GM12878 (cell line): ENCODE data around the gene SENP6. TPM values are rescaled to one million over a fixed set of nuclear protein-coding genes. Genes with fewer than 3 reads are reported as not detected.

Source experiments
- ATAC-seq: fragments of 200-7000 bp; cut with Tn5 transposase; 3 replicates; pipeline ENCODE4 v1.9.1; 2020; ENCODE audit warnings: mild to moderate bottlenecking, moderate library complexity
- BruUV-seq: library from RNA; stranded (reverse); fragments of 400-500 nt; replicated peaks from 2 replicates; lab custom pipeline; 2021; lab: Mats Ljungman, UMichigan
- CTCF ChIA-PET: fragments of 300-600 bp; sonication (Branson Sonifier 250); formaldehyde crosslinking; extraction: SDS; loops from one replicate; lab custom pipeline; 2021; ENCODE audit warnings: inconsistent platforms; lab: Yijun Ruan, JAX
- POLR2A ChIA-PET: fragments of 350-600 bp; formaldehyde crosslinking; extraction: SDS; loops from one replicate; lab custom pipeline; 2021; ENCODE audit warnings: inconsistent platforms; lab: Charles Lee
- RAD21 ChIA-PET: fragments of 300-600 bp; sonication (Branson Sonifier 250); formaldehyde crosslinking; loops from one replicate; lab custom pipeline; 2023; ENCODE audit warnings: antibody characterized with exemption; ENCODE audit not compliant: unreplicated experiment; lab: Charles Lee
- SMC1A ChIA-PET: fragments of 300-600 bp; sonication (Branson Sonifier 250); formaldehyde crosslinking; loops from one replicate; lab custom pipeline; 2023; ENCODE audit not compliant: unreplicated experiment, uncharacterized antibody; lab: Charles Lee
- DNase-seq: peaks from one replicate; pipeline ENCODE4 v3.0.0-alpha.2; 2011; ENCODE audit warnings: low read depth, low spot score
- FAIRE-seq: peaks from 3 replicates; lab custom pipeline; 2011; peaks lifted over from hg19 to GRCh38; lab: Jason Lieb, UNC
- H2AFZ ChIP-seq: 2 replicates; pipeline ENCODE4 v1.6.0; 2011; ENCODE audit warnings: low read depth, low read length, control low read depth; ENCODE audit not compliant: control insufficient read depth
- H3K27ac ChIP-seq: 2 replicates; pipeline ENCODE4 v1.5.1; 2011; ENCODE audit warnings: control low read depth; ENCODE audit not compliant: control insufficient read depth, insufficient read depth
- H3K27me3 ChIP-seq, 2 experiments: replicated peaks in 1 of 2; 2 replicates each; pipeline versions ENCODE4 v1.6.0 to v1.6.1; 2011; ENCODE audit warnings: low read length in 1 of 2; ENCODE audit not compliant: control insufficient read depth in 2 of 2, insufficient read depth in 2 of 2
- H3K36me3 ChIP-seq, 2 experiments: 2 replicates each; pipeline ENCODE4 v1.5.1; 2011; ENCODE audit warnings: low read length in 1 of 2; ENCODE audit not compliant: control insufficient read depth in 2 of 2, insufficient read depth in 2 of 2
- H3K4me1 ChIP-seq: 2 replicates; pipeline ENCODE4 v1.6.1; 2011; ENCODE audit warnings: mild to moderate bottlenecking, low read length, moderate library complexity, mixed read lengths; ENCODE audit not compliant: control insufficient read depth, insufficient read depth
- H3K4me2 ChIP-seq: 2 replicates; pipeline ENCODE4 v1.6.0; 2011; ENCODE audit warnings: control low read depth; ENCODE audit not compliant: control insufficient read depth, insufficient read depth
- H3K4me3 ChIP-seq: fragments of 200-600 bp; sonication (generic); 2 replicates; pipeline ENCODE4 v1.5.1; 2016
- H3K79me2 ChIP-seq: 2 replicates; pipeline ENCODE4 v1.6.0; 2011; ENCODE audit warnings: low read length; ENCODE audit not compliant: control insufficient read depth, insufficient read depth
- H3K9ac ChIP-seq: 2 replicates; pipeline ENCODE4 v1.8.0; 2011; ENCODE audit warnings: low read length, control low read depth, mixed read lengths; ENCODE audit not compliant: control insufficient read depth, insufficient read depth
- H3K9me3 ChIP-seq: replicated peaks from 3 replicates; pipeline ENCODE4 v1.5.1; 2011; ENCODE audit warnings: mild to moderate bottlenecking, low read length; ENCODE audit not compliant: control insufficient read depth, insufficient read depth
- H4K20me1 ChIP-seq: 2 replicates; pipeline ENCODE4 v1.6.0; 2011; ENCODE audit not compliant: control insufficient read depth, insufficient read depth
- ATF7 ChIP-seq: fragments of 450-650 bp; IDR thresholded peaks from 2 replicates; pipeline ENCODE4 v1.6.1; 2016; ENCODE audit warnings: low read depth, mild to moderate bottlenecking
- BCLAF1 ChIP-seq: fragments of 450-650 bp; IDR thresholded peaks from 2 replicates; pipeline ENCODE4 v1.6.1; 2017; ENCODE audit warnings: antibody characterized with exemption, mild to moderate bottlenecking, moderate library complexity
- DPF2 ChIP-seq: fragments of 450-650 bp; IDR thresholded peaks from 2 replicates; pipeline ENCODE4 v1.6.1; 2017; ENCODE audit warnings: mild to moderate bottlenecking
- GABPA ChIP-seq: IDR thresholded peaks from 2 replicates; pipeline ENCODE4 v1.6.1; 2014; ENCODE audit warnings: antibody characterized with exemption, low read depth, mild to moderate bottlenecking, inconsistent platforms
- KDM1A ChIP-seq: fragments of 200-600 bp; sonication (generic); IDR thresholded peaks from 2 replicates; pipeline ENCODE4 v1.6.1; 2016; ENCODE audit warnings: borderline replicate concordance
- NR2F1 ChIP-seq: fragments of 450-650 bp; conservative IDR thresholded peaks from 2 replicates; pipeline ENCODE4 v1.6.1; 2017; ENCODE audit warnings: mild to moderate bottlenecking
- RBBP5 ChIP-seq: fragments of 200-600 bp; sonication (generic); conservative IDR thresholded peaks from 2 replicates; pipeline ENCODE4 v1.6.1; 2016
- RELA ChIP-seq: fragments of 450-650 bp; IDR thresholded peaks from 2 replicates; pipeline ENCODE4 v1.8.0; 2014; ENCODE audit warnings: borderline replicate concordance; ENCODE audit not compliant: partially characterized antibody
- SMAD1 ChIP-seq: fragments of 450-650 bp; IDR thresholded peaks from 2 replicates; pipeline ENCODE4 v1.6.1; 2018; ENCODE audit warnings: mild to moderate bottlenecking, low read depth; ENCODE audit not compliant: partially characterized antibody
- SP1 ChIP-seq: IDR thresholded peaks from one replicate; pipeline ENCODE4 v1.6.1; 2011; ENCODE audit warnings: low read depth, low read length
- SRF ChIP-seq, 2 experiments: IDR thresholded peaks; 2 replicates each; pipeline ENCODE4 v1.6.1; 2011; ENCODE audit warnings: low read depth in 2 of 2, low read length in 2 of 2, mild to moderate bottlenecking in 1 of 2, moderate library complexity in 1 of 2
- SUPT20H ChIP-seq: IDR thresholded peaks from 2 replicates; pipeline ENCODE4 v1.6.1; 2011; ENCODE audit warnings: low read depth, mild to moderate bottlenecking, low read length, moderate library complexity, borderline replicate concordance; ENCODE audit not compliant: control insufficient read depth
- TAF1 ChIP-seq: IDR thresholded peaks from 2 replicates; pipeline ENCODE4 v1.6.1; 2011; ENCODE audit warnings: mild to moderate bottlenecking, low read depth, low read length, borderline replicate concordance
- TBL1XR1 ChIP-seq: IDR thresholded peaks from 2 replicates; pipeline ENCODE4 v1.6.1; 2012; ENCODE audit warnings: low read depth, low read length, improper control_type of control experiment
- ZNF384 ChIP-seq: IDR thresholded peaks from 2 replicates; pipeline ENCODE4 v1.6.1; 2012; ENCODE audit warnings: low read depth, mild to moderate bottlenecking, low read length, improper control_type of control experiment, borderline replicate concordance
- WGBS: methylation state at CpG from one replicate; pipeline ENCODE4 v1.1.6; 2016; ENCODE audit warnings: low lambda C conversion rate; ENCODE audit not compliant: insufficient replicate concordance, insufficient coverage; ENCODE audit errors: missing lambda C conversion rate; 5-methylcytosine and 5-hydroxymethylcytosine counted together
- in situ Hi-C: fragments of 300-500 bp; cut with MboI; formaldehyde crosslinking; loops from 9 replicates; pipeline ENCODE4 v1.14.3; 2018; ENCODE audit warnings: mixed read lengths
- intact Hi-C: fragments of 100-400 bp; cut with micrococcal nuclease; formaldehyde crosslinking; loops from one replicate; pipeline ENCODE4 v1.14.2; 2022; ENCODE audit not compliant: unreplicated experiment
- polyA plus RNA-seq, 11 experiments: library from polyadenylated mRNA; depleted of rRNA in 4 of 11; unstranded in 6 of 11; stranded (reverse) in 5 of 11; fragments of >200 nt; fragmentation: Nextera tagmentation in 4 of 11; fragmentation: Illumina TruSeq in 1 of 11; extraction: Ambion mirVana in 4 of 11; extraction: Trizol in 1 of 11; gene quantifications; 1 replicate in 1 of 11; 2 replicates in 10 of 11; pipeline versions ENCODE4 v1.2.1 to v1.2.3, GENCODE V29; 2011 to 2016; ENCODE audit warnings: inconsistent platforms in 2 of 11, missing spikeins in 2 of 11, low read depth in 1 of 11
- total RNA-seq, 4 experiments: library from RNA; depleted of rRNA in 3 of 4; stranded (reverse); fragments of >200 nt in 3 of 4; fragmentation: Illumina TruSeq in 1 of 4; extraction: Trizol in 1 of 4; gene quantifications; 2 replicates each; pipeline versions ENCODE4 v1.2.1 to v1.2.3, GENCODE V29; 2013 to 2021
- TF ChIP-seq, protein P1 (sequence below), 3 experiments: IDR thresholded peaks in 2 of 3; conservative IDR thresholded peaks in 1 of 3; 2 replicates each; pipeline ENCODE4 v1.5.1; 2011; ENCODE audit warnings: low read depth in 3 of 3, low read length in 3 of 3, mild to moderate bottlenecking in 3 of 3, control low read depth in 2 of 3, moderate library complexity in 2 of 3, inconsistent platforms in 1 of 3, mixed read lengths in 1 of 3; ENCODE audit not compliant: control insufficient read depth in 2 of 3, insufficient read depth in 1 of 3; ENCODE audit errors: extremely low read depth in 1 of 3

The SENP6 gene
- total and polyA plus RNA-seq, 10 of the 15 experiments (the other 5 are each of a cell fraction or from before 2014, with no cell fraction given): 10.7 to 70.0 (median 42.3) TPM

DNA sequence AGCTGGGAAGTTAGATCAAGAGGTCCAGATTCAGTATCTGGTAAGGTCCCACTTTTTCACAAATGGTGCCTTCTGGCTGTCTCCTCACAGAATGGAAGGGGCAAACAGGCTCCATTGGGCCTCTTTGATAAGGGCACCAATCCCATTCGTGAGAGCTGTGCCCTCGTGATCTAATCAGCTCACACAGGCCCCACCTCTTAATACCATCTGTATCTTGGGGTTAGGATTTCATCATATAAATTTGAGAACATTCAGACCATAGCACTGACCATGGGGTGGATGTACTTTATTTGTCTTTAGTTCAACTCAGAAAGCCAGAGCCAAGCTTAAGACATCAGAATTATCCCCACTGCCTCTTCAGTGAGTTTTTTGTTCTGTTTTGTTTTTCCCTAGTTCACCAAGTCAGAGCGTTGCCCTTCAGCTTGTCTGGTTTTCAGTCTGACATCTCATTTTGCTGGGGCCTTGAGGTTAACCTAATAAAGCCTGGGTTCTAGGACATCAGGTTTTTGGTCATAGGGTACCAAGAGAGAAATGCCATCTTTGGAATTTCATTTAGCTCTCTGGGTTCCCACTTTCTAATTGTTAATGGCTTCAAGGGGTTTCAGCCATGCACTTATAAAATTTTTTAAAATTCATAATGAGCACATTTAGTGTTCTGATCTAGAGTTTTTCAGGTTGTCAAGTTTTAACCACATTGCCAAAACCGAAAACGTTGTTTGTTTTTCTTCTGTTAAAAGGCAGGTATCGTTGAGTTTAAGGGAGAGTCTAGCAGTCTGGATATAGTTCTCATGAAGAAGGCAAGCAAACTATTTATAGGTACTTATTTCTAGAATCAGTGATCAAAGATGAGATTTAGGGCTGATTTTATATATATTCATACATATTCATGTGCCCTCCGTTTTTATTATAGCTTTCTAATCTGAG lies 19.0 kb downstream of the SENP6 start:
- POLR2A ChIA-PET: interaction anchor here (0.8 to 1.3 kb wide), 2 partner anchors 9 to 17 kb away, joined by 3 to 9 read pairs; no protein-coding TSS in a partner anchor
- 85% methylated on average over 7 of the region's 7 CpGs for WGBS
- TF ChIP-seq NR2F1 (no peak), SUPT20H (no peak), KDM1A (no peak), RELA (no peak), TAF1 (no peak), DPF2 (no peak), SMAD1 (no peak), SP1 (no peak), ATF7 (no peak), BCLAF1 (no peak), ZNF384 (no peak), SRF (IDR thresholded peaks at IDR 0.05; ENCODE audit: low read depth in 2 of 2, low read length in 2 of 2) (no peak), TBL1XR1 (no peak), RBBP5 (no peak), GABPA (no peak)
- TF ChIP-seq, protein P1, sequence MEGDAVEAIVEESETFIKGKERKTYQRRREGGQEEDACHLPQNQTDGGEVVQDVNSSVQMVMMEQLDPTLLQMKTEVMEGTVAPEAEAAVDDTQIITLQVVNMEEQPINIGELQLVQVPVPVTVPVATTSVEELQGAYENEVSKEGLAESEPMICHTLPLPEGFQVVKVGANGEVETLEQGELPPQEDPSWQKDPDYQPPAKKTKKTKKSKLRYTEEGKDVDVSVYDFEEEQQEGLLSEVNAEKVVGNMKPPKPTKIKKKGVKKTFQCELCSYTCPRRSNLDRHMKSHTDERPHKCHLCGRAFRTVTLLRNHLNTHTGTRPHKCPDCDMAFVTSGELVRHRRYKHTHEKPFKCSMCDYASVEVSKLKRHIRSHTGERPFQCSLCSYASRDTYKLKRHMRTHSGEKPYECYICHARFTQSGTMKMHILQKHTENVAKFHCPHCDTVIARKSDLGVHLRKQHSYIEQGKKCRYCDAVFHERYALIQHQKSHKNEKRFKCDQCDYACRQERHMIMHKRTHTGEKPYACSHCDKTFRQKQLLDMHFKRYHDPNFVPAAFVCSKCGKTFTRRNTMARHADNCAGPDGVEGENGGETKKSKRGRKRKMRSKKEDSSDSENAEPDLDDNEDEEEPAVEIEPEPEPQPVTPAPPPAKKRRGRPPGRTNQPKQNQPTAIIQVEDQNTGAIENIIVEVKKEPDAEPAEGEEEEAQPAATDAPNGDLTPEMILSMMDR (IDR thresholded peaks at IDR 0.05 in 2 of 3, conservative IDR thresholded peaks at IDR 0.05 in 1 of 3; ENCODE audit: control insufficient read depth in 2 of 3, extremely low read depth in 1 of 3, insufficient read depth in 1 of 3, low read depth in 3 of 3, low read length in 3 of 3): no peak

More for the DNA sequence above, 19.0 kb downstream of the SENP6 start:
- Histone ChIP-seq H3K9me3 (peaks cover 2% of the 10 kb centered on the region; the same call in 2 of the 3 replicates), H4K20me1 (no peaks in the 10 kb centered on the region), H3K4me3 (no peak overlapping the region), H3K9ac (no peak overlapping the region), H3K4me1 (peaks cover 4% of the 10 kb centered on the region), H3K27ac (no peak overlapping the region), H3K79me2 (peaks cover 56% of the 10 kb centered on the region), H3K27me3 (no peaks in the 10 kb centered on the region), H3K4me2 (no peak overlapping the region), H3K36me3 (peaks cover 0 to 4% of the 10 kb centered on the region in 2 experiments; a peak in 1 of 4 replicates), H2AFZ (no peak overlapping the region)
- DNase-seq (no peak), FAIRE-seq (no peak), ATAC-seq (no peak; the same call in 1 of the 3 replicates)
- CTCF ChIA-PET: interaction anchor here (0.8 to 2.9 kb wide), 7 partner anchors 9 to 273 kb away, joined by 3 to 14 read pairs (median 4); no protein-coding TSS in a partner anchor
- no TSS peak for BruUV-seq
- SMC1A ChIA-PET: interaction anchor here (0.5 to 2.9 kb wide), 11 partner anchors 9 to 235 kb away, joined by 3 to 8 read pairs (median 4); no protein-coding TSS in a partner anchor
- in situ Hi-C loops: no loop called here
- intact Hi-C loops: no loop called here
- RAD21 ChIA-PET: interaction anchor here (0.9 to 1.4 kb wide), 4 partner anchors 8 to 17 kb away, joined by 3 to 5 read pairs (median 4); no protein-coding TSS in a partner anchor
